Cerebellar nuclear complex (tissue), 1 donor: ENCODE measurements around the gene BBLN.
"Not testable (repeated sequence)": the region's sequence is repeated elsewhere in the genome, so short reads cannot be mapped to it uniquely, and the experiment has no call there.

Source experiments
- DNase-seq, 2 experiments: peaks; one replicate each; lab custom pipeline; 2025; lab: John Stamatoyannopoulos, UW

The BBLN gene

DNA sequence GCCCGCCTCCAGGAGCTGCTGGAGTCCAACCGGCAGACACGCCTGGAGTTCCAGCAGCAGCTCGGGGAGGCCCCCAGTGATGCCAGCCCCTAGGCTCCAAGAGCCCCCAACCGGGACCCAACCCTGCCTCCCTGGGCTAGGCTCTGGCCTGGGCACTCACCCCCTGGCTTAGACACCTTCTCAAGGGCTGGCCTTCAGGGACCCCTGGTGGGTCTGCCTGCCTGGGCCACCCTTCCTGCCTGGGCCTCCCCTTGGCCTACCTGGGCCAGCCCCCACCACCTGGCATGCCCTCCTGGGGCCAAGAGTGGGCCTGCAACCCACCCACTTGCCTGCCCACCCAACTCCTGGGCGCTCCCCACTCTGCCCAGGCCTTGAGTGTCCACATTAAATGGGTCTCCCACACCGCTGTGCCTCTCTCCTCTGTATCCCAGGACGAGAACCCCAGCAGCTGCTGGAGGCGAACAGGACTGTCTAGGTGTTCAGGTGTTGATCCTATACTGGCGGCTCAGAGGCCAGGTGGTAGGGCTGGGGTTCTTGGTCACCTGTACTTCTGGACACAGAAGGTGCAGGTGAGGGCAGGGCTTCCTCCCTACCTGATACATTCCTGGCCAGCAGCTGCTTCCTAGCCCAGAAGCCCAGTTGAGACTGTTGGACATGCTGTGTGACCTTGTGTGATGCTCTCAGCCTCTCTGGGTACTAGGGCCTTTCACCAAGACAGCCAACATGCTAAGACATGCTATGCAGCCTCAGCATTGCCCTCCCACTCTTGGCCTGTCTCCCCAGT lies 3.6 kb downstream of the BBLN start:
- DNase-seq, result no peak

DNA sequence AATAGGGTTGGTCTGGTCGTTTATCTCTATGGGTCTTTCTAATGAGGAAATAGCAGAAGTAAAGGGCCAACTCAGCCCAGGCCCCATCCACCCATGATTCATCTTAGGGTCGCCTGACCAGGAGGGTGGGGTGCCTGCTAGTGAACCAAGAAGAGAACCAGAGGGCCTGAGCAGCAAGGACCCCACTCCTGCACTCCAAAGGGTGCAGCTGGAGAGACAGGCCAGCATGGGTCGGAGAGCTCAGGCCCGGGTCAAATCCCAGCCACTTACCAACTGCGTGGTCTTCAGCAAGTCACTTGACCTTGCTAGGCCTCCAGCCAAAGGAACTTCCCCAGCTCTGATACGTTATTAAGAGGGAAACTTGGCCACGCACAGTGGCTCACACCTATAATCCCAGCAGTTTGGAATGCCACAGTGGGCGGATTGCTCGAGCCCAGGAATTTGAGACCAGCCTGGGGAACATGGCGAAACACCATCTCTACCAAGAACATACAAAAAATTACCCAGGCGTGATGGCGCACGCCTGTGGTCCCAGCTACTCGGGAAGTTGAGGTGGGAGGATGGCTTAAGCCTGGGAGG lies 4.3 kb downstream of the BBLN start:
- no peak for DNase-seq

DNA sequence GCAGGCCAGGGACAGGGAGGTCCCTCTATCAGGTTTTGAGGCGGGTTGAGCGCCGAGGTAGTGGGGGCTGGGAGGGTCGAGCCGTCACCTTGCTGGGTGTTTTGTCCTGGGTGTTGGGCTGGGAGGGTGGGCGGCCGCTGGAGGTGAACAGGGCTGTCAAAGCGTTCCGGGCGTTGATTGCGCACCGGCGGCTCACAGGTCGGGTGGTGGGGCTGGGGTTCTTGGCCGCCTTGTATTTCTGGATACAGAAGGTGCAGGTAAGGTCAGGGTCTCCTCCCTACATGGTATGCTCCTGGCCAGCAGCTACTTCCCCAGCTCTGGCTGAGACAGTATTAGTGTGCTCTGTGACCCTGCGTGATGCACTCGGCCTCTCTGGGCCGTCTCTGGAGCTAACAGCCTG lies 6.1 kb downstream of the BBLN start:
- no peak for DNase-seq

DNA sequence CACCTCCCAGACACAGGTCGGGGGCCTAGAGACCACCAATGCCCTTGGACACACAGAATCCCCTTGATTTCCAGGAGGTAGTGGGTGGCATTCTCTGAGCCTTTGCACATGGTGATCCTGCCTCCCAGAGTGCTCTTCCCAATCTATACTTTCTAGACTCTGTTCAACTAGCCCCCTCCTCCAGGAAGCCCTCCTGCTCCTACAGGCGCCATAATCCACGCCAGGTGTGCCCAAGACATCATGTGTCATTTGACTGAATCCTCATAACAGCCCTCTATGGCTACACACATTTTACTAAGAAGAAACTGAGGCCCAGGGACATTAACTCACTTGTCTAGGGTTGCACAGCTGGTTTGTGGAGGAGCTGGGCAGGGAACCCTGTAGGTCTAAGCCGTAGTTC lies 7.1 kb downstream of the BBLN start:
- no peak for DNase-seq

DNA sequence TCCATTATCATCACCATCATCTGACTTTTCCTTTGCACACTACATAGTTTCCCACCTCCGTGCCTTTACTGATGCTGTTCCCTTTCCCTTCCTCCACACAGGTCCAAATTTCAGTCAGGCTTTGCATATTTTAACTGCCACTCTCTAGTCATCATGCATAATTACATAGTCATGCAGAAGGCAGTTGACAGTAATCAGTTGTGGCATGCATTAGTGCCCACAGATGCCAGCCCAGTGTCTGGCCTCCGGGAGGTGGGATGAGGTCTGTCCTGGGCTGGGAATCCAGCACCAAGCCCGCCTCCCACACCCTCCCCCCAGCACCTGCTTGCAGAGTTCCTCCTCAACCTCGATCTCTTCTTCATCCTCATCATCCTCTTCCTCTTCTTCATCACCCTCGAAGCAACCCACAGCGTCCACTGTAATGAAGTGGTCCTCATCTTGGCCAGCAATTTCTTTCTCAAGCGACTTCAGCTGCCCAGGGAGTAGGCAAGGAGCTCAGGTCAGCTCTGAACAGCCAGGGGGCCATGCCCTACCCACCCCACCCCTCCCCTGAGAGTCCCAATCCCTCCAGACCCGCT lies 8.8 kb downstream of the BBLN start:
- peak in 1 of 2 experiments; percentile 18 for DNase-seq

DNA sequence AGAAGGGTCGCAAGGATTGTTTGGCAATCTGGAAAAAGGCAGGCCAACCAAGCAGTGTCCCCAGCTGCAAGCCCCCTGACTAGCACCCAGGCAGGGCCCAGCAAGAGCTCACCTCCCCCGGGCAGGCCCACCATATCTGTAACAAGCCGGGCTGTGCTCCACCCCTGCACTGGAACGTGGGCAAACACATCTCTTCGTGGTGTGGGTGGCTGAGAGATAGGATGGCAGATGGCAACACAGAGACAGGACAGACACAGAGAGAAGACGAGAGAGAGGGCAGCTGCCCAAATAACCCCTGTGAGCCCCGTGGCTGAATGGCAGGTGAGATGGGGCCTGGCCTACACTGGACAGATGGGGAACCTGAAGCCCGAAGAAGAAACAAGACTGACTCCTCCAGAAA lies 9.4 kb downstream of the BBLN start:
- DNase-seq, result no peak

DNA sequence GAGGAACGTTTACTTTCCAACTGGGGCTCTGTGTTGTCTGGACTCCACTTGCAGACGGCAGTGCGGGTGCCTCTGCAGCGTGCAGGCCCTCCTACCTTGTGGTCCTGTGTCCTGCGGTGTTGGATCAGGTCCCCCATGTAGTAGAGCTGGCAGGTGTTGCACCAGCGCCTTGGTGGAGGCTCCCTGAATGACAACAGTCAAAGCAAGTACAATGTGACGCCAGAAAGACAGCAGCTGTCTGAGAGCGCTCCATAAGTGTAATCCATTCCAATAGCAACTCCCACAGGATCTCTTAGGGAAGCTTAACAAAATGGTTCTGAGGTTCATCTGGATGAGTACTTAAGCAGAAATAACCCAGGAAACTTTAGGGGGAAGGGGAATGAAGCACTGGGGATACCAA lies 9.9 kb downstream of the BBLN start:
- DNase-seq, result no peak

DNA sequence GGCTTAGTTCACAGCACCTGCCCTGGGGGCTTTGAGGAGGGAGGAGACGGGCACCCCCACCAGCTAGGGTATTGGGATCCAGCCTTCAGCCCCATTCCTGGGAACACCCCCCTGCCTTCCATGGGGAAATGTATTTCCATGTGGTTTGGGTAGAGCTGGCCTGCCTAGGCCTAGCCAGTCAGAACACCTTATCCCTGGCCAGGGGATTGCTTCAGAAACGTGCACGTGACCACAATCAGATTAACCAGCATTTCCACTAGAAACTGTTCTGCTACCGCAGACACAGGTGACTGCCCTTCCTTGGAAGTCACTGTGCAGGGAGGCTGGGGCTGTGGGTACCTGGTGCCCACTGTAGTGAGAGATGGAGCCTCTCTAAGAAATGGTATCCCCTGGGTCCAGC lies 14.0 kb downstream of the BBLN start:
- DNase-seq, result no peak

DNA sequence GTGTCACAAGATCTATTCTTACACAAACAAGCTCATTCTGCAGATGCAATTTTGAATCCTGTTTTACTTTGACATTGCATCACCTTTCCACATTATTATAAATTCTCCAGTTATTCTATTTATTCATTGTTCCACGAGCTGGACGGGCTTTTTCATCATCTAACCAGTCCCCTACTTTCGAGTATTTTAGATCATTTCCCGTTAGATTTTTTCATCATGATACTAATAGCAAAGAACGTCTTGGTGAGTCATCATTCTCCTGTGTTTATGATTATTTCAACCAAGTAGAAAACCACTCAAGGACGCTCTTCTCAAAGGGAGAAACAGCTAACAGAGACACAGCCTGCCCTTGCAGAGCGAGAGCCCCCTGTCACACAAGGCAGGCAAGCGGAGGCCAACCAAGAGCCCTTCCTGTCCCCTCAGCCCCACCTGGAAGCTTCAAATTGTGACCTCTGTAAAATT lies 15.1 kb downstream of the BBLN start:
- DNase-seq, result no peak

DNA sequence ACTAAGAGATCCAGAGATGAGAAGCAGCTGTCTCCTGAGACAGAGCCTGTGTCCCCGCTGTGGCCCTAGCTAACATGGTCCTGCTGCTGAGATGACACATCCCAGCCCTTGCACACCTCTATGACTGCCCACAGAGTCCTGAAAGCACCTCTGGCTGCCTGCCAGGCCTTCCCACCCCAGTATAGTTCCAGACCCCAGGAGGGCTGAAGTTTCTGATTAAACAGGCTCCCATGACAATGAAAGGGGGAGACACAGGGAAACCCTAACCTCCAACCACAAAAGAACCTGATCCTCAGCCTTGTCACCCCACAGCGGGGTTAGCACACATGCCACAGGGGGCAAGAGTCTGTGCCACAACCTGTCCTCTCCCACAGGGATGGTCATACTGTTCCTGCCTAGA lies 15.7 kb downstream of the BBLN start:
- no peak for DNase-seq

DNA sequence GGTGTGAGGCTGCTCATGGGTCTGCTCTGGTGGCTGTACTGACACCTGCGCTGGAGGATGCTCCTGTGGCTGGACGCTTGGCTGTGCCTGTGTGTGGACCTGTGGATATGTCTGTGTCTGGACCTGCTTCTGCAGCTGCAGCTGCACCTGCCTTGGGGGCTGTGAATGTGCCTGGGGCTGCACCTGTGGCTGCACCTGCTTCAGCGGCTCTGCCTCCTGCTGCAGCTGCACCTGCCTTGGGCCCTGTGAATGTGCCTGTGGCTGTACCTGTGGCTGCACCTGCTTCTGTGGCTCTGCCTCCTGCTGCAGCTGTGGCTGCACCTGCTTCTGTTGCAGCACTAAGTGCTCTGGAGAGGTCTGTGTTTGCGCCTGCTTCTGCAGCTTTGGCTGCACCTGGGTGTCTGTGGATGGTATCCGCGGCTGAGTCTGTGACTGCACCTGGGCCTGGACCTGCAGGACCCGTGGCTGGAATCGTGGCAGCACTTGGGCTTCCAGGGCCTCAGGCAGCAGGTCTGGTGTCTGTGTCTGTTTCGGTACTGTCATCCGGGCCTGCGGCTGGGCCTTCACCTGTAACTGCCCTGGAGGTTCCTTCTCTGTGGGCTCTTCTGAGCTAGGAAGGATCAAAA lies 18.9 kb downstream of the BBLN start:
- no peak for DNase-seq

DNA sequence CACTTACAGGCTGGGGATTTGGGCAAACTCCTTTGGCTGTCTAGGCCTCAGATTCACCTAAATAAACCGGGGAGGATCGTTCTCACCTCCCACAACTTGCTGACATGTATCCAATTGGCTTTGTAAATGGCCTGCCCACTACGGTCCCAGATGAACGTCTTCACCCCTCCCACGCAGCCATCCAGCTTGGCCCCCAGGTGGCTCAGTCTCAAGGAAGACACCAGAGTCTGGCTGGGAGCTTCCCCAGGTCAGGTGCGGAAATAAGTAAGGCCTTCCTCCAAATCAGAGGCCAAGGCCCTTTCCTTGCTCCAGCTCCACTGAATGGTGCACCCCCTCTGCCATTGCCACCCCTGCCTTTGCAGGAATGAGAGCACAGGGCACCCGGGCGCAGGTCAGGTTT lies 19.9 kb downstream of the BBLN start:
- DNase-seq, result no peak

DNA sequence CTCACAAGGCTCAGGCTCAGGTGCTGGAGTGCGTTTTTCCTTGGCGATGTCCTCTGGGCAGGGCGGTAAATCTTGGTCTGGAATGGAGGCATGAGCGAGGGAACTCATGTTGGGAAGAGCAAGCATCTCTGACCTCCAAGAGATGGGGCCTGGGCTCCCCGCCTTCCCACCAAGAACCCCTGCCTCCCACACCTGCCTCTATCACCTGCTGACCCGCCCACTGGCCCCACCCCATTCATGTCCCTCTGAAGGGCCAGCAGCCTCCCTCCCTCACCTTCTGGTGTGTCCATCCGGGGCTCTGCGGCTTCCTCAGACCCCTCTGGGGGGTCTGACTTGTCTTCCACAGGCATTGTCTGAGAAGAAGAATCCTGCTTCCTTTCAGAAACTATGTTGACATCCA lies 20.4 kb downstream of the BBLN start:
- DNase-seq, result no peak

DNA sequence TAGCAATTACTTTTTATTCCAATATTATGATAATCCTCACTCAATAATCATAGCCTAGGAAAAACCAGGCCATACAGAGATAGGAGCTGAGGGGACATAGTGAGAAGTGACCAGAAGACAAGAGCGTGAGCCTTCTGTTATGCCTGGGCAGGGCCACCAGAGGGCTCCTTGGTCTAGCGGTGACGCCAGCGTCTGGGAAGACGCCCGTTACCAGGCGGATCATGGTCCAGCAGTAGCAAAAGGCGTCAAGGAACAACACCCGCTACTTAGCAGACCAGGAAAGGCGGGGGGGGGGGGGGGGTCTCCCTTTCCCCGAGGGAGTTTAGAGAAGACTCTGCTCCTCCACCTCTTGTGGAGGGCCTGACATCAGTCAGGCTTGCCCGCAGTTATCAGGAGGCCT lies 21.4 kb downstream of the BBLN start:
- DNase-seq, result not testable (repeated sequence)

DNA sequence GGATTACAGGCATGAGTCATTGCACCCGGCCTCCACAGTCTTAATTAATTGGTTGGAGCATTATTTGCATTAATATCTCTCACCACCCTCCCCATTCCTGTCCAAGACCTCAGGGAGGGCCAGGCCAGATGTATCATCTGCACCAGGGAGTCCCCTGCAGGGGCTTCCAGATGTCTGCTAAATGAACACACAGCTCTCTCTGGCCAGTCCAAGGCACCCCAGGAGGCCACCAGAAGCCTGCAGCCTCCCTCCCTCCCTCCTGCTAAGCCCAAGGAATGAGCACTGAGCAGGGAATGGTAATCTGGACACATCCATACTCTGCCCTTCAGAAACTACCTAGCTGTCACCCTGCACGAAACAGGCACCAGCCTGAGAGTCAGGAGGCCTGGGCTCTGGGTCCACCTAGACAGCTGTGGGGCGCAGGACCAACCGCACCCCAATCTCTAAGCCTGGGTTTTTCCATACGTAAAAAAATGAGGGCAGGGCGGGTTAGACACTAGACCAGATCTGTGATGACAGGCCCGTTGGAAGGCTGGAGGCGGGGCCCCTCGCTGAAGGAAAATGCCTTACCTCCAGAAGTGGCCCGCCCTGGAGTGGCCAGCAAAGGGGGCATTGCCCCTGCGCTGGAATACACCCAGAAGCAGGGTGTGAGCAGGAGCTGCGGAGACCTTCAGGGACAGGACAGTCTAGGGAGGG lies 23.0 kb downstream of the BBLN start:
- DNase-seq, result no peak

DNA sequence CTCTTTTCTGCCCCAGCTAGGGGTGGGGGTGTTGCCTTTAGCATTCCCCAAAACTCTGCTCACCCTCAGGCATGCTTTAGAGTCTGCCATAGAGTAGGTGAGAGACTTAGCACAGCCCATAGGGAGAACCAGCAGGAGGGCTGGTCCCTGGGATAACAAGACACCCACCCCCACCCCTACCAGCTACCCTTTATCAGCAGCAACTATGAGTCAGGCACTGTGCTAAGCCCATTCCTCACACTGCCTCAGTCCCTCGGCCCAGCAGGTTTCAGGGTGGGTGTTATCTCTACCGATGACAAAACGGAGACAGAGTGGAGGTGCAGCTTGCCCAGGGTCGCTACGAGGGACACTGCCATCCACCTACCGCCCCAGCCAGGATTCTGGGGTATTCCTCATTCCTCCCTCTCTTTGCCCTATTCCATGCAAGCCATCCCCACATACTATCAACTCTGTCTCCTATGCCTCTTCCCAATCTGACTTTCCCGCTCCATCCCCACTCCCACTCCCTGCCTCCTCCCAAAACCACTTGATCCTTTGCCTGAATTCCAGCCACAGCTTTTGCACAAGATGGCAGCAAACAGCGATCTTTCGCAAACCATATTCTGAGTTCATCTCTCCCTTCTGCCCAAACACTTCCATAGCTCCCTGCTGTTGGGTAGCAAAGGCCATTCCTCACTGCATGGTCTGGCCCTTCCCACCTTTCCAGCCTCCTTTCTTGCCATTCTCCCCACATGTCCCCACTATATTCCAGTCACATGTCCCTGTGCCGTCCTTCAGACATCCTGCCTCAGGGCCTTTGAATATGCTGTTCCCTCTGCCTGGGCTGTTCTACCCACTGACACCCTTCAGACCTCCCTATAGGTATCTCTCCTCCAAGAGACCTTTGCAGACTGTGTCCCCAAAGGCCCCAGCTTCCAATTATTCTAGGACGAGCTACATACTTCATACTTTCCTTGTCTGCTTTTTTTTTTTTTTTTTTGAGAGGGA lies 26.2 kb downstream of the BBLN start:
- no peak for DNase-seq

DNA sequence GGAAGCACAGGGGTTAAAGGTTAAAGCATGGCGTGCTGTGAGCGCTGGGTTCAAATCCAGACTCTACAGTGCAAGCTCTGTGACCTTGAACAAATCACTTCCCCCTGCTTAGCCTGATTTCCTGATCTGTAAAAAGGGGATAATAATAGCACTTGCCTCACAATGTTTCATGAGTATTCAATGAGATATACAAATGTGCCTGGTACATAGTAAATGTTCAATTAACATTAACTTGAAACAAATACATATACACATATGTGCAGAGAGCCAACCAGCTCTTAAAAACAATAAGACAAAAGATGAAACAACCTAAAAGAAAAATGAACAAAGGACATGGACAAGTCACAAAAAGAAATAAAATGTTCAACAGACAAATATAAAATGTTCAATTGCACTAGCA lies 27.3 kb downstream of the BBLN start:
- DNase-seq, result no peak

DNA sequence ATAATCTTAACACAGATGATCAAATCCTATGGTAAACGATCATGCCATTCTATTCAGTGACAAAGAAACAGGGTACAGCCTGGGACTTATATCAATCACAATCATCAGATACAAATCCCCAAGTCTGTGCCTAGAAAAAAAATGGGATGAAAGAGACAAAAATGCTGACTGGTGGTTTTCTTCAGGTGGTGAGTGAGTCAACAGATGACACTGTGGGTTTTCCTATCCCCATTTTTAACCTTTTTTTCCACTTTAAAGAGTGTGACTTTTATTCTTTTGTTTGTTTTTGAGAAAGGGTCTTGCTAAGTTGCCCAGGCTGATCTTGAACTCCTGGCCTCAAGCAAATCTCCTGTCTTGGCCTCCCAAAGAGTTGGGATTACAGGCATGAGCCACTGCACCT lies 28.1 kb downstream of the BBLN start:
- DNase-seq, result no peak

DNA sequence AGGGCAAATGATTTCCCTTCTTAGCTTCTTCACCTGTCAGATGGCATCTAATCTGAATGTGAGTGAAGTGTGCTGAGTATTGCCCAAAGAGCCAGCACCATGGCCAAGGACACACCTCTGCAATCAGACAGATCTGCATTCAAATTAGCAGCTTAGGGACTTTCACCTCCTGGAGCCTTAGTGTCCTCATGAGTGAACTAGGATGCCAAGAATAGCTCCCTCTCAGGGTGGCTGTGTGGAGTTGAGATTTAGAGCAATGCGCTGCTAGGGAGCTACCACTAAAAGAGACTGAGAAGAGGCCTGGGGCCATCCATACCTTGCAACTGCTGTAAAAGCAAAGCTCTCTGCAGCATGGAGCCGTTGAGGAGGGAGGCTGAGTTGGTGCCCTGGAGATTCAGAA lies 29.9 kb downstream of the BBLN start:
- no peak for DNase-seq

DNA sequence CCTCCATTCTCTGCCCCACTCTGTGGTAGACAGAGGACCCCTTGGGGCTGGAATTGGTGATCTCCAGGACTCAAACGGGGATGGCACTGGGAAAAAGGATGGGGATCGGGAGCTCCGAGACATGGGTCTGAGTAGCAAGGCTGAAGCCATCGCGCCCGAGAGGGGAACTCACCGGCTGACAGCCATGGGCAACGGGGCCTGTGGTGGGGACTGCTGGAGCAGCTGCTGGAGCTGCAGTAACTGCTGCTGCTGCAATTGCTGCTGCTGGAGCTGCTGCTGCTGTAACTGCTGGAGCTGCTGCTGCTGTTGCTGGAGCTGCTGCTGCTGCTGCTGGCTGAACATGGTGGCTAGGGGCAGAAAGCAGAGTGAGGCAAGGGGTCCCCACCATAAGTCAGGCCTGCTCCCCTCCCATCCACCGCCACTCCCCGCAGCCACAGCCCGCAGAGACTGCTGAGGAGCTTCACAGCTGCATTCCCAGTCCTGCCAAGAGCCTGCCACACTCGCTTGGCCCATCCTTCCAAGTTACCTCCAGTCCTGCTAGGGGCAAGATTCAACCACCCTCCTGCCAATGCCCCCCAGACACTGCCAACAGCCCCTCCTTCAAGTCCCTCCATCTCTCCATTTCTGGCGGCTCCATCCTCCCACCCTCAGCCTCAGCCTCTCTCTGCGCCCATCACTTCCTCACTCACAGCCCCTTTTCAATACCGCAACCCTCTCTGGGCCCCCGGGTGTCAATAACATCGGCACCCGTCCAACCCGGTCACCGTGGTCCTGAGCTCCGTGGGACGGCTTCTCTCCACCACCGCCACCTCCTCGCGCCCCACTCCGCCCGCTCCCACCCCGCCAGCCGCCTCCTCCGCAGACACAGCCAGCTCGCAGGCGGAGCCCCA lies 30.7 kb downstream of the BBLN start:
- no peak for DNase-seq
